ENCODE measurements around the gene KIAA2012. TPM values are rescaled to one million over a fixed set of nuclear protein-coding genes. Genes with fewer than 3 reads are reported as not detected.

KIAA2012 gene
- total and polyA plus RNA-seq, 2 donors (not counting 1 experiment from before 2014, with no cell fraction given): not detected

GRCh38 chr2:202094426-202094986 is 21.5 kb downstream of the KIAA2012 start:
- Histone ChIP-seq H3K9ac (ENCODE audit: low read length) (no peak overlapping the region), H3K27ac (ENCODE audit: low read length in 2 of 2) (no peak overlapping the region), H3K9me3 (ENCODE audit: control extremely low read depth in 1 of 3, control insufficient read depth in 2 of 3, insufficient read depth in 1 of 3, low read length in 2 of 3) (no peaks in the 10 kb centered on the region), H3K27me3 (replicated peaks in 1 of 4; ENCODE audit: control extremely low read depth in 1 of 4, control insufficient read depth in 3 of 4, insufficient read depth in 4 of 4, low read length in 3 of 4) (no peaks in the 10 kb centered on the region), H3K36me3 (replicated peaks in 1 of 2; ENCODE audit: control extremely low read depth in 1 of 2, control insufficient read depth in 1 of 2, extremely low read depth in 1 of 2, insufficient read depth in 2 of 2, low read length in 1 of 2) (no peaks in the 10 kb centered on the region), H3K4me1 (ENCODE audit: control insufficient read depth in 2 of 2, insufficient read depth in 2 of 2, low read length in 2 of 2) (peaks cover 11 to 18% of the 10 kb centered on the region in 2 donors), H3K4me3 (ENCODE audit: control extremely low read depth in 1 of 5, extremely low read depth in 1 of 5, insufficient read depth in 1 of 5, low read depth in 2 of 5, low read length in 4 of 5) (no peak overlapping the region), H3K4me2 (replicated peaks; ENCODE audit: low read depth, low read length, poor library complexity, severe bottlenecking) (no peak overlapping the region), H2AFZ (ENCODE audit: insufficient read depth, low read depth, low read length, poor library complexity, severe bottlenecking) (no peak overlapping the region), H3K79me2 (ENCODE audit: control insufficient read depth, insufficient read depth, low read length) (no peaks in the 10 kb centered on the region), H4K20me1 (ENCODE audit: control insufficient read depth, insufficient read depth, low read length, poor library complexity, severe bottlenecking) (no peaks in the 10 kb centered on the region)
- Mint-ChIP-seq H3K27ac (no peak overlapping the region), H3K27me3 (peaks cover 25% of the 10 kb centered on the region), H3K9me3 (ENCODE audit: insufficient read depth) (no peaks in the 10 kb centered on the region), H3K4me1 (peaks cover 17% of the 10 kb centered on the region), H3K4me3 (no peak overlapping the region)
- no CpG with 5 or more reads among the region's 3 CpGs for WGBS (ENCODE audit: insufficient coverage)
- intact Hi-C loops (cut with micrococcal nuclease): no loop called here
- ChIA-PET CTCF (interaction anchor here (1.2 kb wide), 1 partner anchor 9 kb away, joined by 3 read pairs; no protein-coding TSS in a partner anchor), POLR2A (no interaction called here)
- DNase-seq (no peak), ATAC-seq (ENCODE audit: low read depth) (no peak)
- TF ChIP-seq EZH2 (IDR thresholded peaks at IDR 0.05; ENCODE audit: borderline replicate concordance, insufficient read depth, low read depth, low read length, poor library complexity, severe bottlenecking): no peak

DNA sequence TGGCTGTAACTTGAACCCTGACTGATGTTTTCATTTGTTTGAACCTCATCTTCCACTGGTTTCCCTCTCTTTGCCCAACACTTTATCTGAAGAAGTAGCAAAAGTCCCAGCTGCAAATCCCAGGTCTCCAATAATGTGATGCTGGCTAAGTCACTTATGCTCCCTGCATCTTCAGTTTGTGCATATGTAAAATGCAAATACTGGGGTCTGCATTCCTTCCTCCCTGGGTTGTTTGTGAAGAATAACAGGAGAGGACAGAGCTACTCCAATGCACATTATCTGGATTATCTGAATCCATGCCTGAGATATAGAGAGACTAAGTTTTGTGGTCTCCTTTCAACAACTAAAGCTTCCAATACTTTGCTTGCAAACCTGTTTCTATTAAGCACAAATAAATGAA is 22.2 kb downstream of the KIAA2012 start:
- H3K79me2 ChIP-seq (ENCODE audit: control insufficient read depth, insufficient read depth, low read length): no peaks in the 10 kb centered on the region
- no peak overlapping the region for H3K27ac ChIP-seq (ENCODE audit: low read length in 2 of 2)
- no peak overlapping the region for H2AFZ ChIP-seq (ENCODE audit: insufficient read depth, low read depth, low read length, poor library complexity, severe bottlenecking)
- no peaks in the 10 kb centered on the region for H3K27me3 ChIP-seq (replicated peaks in 1 of 4; ENCODE audit: control extremely low read depth in 1 of 4, control insufficient read depth in 3 of 4, insufficient read depth in 4 of 4, low read length in 3 of 4)
- Mint-ChIP-seq H3K27me3 (peaks cover 25% of the 10 kb centered on the region), H3K27ac (no peak overlapping the region), H3K4me1 (peaks cover 17% of the 10 kb centered on the region), H3K4me3 (no peak overlapping the region), H3K9me3 (ENCODE audit: insufficient read depth) (no peaks in the 10 kb centered on the region)
- CTCF ChIA-PET: no interaction called here
- H3K9me3 ChIP-seq (ENCODE audit: control extremely low read depth in 1 of 3, control insufficient read depth in 2 of 3, insufficient read depth in 1 of 3, low read length in 2 of 3): no peaks in the 10 kb centered on the region
- DNase-seq (no peak), ATAC-seq (ENCODE audit: low read depth) (no peak)
- peaks cover 11 to 18% of the 10 kb centered on the region in 2 donors for H3K4me1 ChIP-seq (ENCODE audit: control insufficient read depth in 2 of 2, insufficient read depth in 2 of 2, low read length in 2 of 2)
- H3K4me3 ChIP-seq (ENCODE audit: control extremely low read depth in 1 of 5, extremely low read depth in 1 of 5, insufficient read depth in 1 of 5, low read depth in 2 of 5, low read length in 4 of 5): no peak overlapping the region
- POLR2A ChIA-PET: no interaction called here
- intact Hi-C loops (cut with micrococcal nuclease): no loop called here
- TF ChIP-seq EZH2 (IDR thresholded peaks at IDR 0.05; ENCODE audit: borderline replicate concordance, insufficient read depth, low read depth, low read length, poor library complexity, severe bottlenecking) (no peak), CTCF (IDR thresholded peaks at IDR 0.05) (no peak)
- H3K9ac ChIP-seq (ENCODE audit: low read length): no peak overlapping the region
- no peaks in the 10 kb centered on the region for H4K20me1 ChIP-seq (ENCODE audit: control insufficient read depth, insufficient read depth, low read length, poor library complexity, severe bottlenecking)
- no peaks in the 10 kb centered on the region for H3K36me3 ChIP-seq (replicated peaks in 1 of 2; ENCODE audit: control extremely low read depth in 1 of 2, control insufficient read depth in 1 of 2, extremely low read depth in 1 of 2, insufficient read depth in 2 of 2, low read length in 1 of 2)
- H3K4me2 ChIP-seq (replicated peaks; ENCODE audit: low read depth, low read length, poor library complexity, severe bottlenecking): no peak overlapping the region

All from B cell (primary cell).